GM21825 (cell line): ENCODE data around the gene ACSL6.

Source experiments
- ATAC-seq: cut with Tn5 transposase; IDR thresholded peaks from one replicate; pipeline ENCODE4 v1.9.1; 2021; ENCODE audit warnings: mild to moderate bottlenecking, moderate library complexity; ENCODE audit not compliant: unreplicated experiment

Gene ACSL6

GRCh38 chr5:132011622-132012343, at the start of gene ACSL6:
Gene ACSL6, minus strand, starts transcription at chr5:132011658. Its CDS starts 105 bp downstream, at chr5:132011553.
- ATAC-seq, result no peak

GRCh38 chr5:132060501-132061161, 49.2 kb upstream of the ACSL6 start, which contains the start of gene IL3:
Gene IL3, plus strand, starts transcription at chr5:132060655. Its CDS starts 52 bp downstream, at chr5:132060707.
- no peak for ATAC-seq

DNA sequence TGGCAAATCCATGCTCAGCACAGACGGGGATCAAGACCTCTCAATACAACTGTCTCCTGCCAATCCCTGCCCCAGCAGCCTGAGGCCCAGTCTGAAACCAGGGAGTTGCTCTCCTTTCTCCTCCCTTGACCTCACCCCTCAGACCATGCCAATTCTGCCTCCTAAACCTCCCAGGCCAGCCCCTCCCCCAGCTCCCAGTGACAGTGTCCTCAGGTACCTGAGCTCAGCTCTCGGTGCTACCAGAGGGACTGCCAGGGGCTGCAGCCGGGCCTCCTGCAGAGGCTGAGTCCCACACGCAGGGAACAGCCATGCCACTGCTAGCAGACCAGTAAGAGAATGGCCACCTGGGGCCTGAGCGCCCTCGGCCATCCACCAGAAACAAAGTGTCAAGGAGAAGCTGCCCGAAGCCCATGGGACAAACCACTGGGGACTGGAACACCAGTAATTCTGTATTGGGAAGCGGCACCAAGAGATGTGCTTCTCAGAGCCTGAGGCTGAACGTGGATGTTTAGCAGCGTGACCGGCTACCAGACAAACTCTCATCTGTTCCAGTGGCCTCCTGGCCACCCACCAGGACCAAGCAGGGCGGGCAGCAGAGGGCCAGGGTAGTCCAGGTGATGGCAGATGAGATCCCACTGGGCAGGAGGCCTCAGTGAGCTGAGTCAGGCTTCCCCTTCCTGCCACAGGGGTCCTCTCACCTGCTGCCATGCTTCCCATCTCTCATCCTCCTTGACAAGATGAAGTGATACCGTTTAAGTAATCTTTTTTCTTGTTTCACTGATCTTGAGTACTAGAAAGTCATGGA, 48.4 kb upstream of the ACSL6 start:
- no peak for ATAC-seq

GRCh38 chr5:132059043-132059695, 47.7 kb upstream of the ACSL6 start:
- no peak for ATAC-seq

DNA sequence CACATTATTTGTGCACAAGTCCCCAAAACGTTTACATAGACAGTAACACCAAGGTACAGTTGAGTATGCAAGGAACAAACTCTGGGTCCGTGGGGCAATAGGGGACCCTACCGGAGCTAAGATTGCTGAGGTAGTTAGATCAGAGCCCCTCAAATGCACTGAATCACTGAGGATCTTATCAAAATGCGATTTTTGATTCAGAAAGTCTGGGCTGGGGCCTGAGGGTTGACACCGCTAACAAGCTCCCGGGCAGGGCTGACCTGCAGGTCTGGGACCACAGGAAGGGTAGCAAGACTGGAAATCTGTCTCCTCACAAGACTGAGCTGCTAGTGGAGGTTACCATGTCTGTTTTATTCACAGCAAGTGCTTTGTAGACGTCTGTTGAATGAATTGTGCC, 47.2 kb upstream of the ACSL6 start:
- no peak for ATAC-seq

GRCh38 chr5:132057498-132058255, 46.2 kb upstream of the ACSL6 start:
- no peak for ATAC-seq

- no peak for ATAC-seq
Observed at GRCh38 chr5:132056610-132057497, 45.4 kb upstream of the ACSL6 start.

DNA sequence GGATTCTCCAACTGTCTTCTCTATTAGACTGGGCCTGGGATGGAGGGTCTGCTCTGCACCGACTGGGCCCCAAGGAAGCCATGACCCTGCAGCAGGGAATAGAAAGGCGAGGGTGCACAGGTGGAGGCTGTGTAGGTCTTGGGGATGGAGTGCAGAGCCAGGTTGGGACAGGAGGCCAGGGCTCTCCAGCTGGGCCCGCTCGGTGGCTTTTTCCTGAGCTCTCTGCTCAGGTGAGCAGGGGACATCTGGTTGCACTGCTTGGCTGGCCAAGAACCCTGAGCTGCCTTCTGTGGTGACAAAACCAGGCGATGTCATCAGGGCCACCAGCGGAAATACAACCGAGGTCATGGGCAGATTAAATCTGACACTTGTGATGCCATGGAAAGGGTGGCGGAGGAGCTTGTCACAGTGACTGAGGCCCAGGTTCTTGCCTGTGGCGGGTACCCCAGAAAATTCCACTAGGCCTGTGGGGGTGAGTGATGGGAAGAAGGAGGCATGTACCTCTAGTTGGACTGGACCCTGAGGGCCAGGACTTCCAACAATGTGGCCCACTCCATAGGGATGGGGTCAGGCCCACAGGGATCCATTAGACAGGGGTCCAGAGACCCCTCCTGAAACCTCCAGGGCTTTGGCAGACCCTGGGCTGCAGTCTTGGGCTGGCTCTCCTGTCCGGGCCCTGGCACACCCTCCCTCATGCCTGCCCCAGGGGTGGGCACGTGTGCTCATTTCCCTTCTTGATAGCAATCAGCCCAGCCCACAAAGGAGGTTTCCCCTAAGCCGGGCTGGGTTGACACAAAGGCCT, 44.6 kb upstream of the ACSL6 start:
- ATAC-seq, result no peak

DNA sequence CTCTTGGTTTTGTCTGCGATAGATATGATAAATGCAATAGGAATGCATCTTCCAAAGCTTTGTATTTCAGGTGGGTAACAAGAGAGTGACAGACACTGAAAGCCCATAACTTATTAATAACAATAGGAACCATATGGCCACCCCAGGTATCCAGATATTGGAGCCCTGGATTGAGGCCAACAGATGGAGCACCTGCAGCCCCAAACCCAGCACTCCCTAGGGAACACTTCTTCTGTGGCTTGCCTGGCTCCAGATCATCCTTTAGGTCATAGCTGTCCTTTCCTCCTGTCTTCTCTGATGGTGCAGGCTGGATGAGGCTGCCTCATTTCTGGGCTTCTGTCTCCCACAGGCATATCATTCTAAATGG, 44.0 kb upstream of the ACSL6 start:
- no peak for ATAC-seq

- ATAC-seq, result no peak
Observed at GRCh38 chr5:132054697-132055440, 43.4 kb upstream of the ACSL6 start.

DNA sequence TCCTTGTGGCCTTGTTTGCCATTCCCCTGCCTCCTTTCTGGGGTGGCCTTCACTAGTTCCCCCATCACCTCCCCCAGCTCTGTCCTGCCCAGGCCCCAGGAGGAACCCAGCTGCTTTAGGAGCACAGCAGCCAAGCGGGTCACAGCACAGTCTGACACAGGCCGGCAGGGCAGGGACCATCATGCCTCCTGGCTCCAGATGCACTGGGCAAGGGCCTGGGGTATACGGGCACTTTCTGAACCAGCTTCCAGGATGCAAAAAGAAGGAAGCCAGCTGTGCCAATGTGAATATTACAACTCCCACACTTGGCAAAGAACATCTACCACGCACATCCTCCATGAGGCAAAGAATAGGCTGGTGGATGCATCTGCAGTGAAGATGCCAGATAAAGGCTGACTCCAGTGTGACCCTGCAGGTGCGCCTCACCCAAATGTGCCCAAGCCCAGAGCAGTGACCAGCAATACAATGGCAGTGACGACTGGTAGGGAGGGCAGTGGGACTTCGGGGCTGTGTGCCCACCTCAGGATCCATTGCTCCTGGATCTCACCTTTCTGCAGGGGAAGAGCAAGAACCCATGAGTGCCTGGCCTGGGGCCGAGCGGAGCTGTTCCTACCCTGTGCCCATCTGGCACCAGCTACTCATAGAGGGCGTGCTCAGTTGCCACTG, 42.7 kb upstream of the ACSL6 start:
- no peak for ATAC-seq

DNA sequence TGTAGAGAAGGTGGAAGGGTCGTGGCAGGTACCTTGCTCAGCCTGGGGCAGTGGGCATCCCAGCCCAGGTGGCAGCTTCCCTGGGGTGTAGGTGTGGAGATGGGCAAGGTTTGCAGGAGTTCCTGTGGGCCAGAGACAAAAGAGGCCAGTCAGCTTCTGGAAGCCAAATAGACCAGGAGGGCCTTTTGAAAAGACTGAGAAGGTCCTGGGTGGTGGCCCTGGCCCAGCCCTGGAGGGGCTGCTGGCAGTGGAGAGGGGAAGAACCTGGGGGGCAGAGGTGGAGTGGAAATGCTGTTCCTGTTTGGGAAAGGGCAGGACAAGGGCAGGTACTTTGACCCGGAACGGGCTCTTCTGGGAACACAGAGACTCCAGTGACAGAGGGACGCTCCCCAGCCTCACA, 42.0 kb upstream of the ACSL6 start:
- no peak for ATAC-seq

GRCh38 chr5:132052520-132052919, 41.1 kb upstream of the ACSL6 start:
- ATAC-seq, result no peak

- ATAC-seq, result no peak
Observed at GRCh38 chr5:132050661-132051552, 39.4 kb upstream of the ACSL6 start.

GRCh38 chr5:132050136-132050535, 38.7 kb upstream of the ACSL6 start:
- no peak for ATAC-seq

DNA sequence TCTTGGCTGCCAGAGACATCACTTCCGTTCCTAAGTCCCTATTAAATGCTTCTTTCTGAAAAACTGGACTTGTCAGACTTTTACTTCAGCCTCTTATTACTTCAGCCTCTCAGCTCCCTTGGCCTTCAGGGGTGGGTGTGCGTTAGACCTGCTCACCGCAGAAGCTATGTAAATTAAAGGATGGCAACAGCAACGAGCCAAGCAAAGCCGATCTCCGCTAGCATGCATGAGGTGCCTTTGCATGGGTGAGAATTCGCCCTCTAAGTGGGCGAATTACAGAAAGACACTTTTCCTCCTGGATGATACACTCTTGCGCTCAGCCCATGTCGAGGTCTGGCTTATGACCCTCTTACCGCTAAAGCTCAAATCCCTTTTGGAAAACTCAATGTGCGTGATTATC, 38.1 kb upstream of the ACSL6 start:
- ATAC-seq, result no peak
